GM18520 (cell line): Measurements from ENCODE around the gene CTBP1.

Experiments used
- ATAC-seq: cut with Tn5 transposase; IDR thresholded peaks from one replicate; pipeline ENCODE4 v1.9.1; 2021; ENCODE audit not compliant: unreplicated experiment

CTBP1 gene

DNA sequence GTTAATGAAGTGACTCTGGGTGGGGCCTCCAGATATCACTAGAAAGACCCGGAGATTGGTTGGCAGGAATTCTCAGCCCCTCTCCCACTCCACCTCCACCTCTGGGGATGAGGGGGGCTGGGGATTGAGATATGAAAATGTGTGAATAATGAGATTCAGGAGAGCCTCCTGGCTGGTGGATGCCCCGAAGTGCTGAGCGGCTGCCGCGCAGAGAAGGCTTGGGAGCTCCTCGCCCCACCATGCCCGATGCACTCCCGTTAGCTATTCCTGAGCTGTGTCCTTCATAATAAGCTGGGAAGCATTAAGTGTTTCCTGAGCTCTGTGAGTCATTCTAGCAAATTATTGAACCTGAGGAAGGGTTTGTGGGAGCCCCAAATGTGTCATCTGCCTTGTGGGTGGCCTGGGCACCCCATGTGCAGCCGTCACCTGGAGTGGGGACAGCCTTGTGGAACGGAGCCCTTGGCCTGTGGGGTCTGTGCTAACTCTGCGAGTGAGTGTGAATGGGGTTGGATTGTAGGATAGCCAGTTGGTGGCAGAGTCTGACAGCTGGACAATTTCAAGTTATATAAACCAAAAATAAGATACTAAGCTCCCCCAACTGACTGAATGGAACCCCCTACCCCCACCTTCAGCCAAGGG, 36.3 kb upstream of the CTBP1 start:
- ATAC-seq, result no peak

DNA sequence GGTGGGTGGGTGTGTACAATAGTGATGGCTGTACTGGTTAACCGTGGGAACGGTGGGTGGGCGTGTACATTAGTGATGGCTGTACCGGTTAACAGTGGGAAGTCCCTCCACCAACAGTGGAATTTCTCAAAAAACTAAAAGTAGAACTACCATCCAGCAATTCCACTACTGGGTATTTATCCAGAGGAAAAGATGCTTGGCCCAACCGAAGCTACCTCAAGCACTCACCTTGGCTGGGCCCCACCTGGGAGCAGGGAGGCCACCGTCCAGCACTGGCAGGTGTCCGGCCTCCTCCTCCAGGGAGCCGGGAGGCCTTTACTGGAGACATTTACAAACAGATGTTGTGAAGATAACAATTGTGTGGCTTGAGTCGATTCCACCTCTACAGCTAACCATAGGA, 34.8 kb upstream of the CTBP1 start:
- no peak for ATAC-seq

DNA sequence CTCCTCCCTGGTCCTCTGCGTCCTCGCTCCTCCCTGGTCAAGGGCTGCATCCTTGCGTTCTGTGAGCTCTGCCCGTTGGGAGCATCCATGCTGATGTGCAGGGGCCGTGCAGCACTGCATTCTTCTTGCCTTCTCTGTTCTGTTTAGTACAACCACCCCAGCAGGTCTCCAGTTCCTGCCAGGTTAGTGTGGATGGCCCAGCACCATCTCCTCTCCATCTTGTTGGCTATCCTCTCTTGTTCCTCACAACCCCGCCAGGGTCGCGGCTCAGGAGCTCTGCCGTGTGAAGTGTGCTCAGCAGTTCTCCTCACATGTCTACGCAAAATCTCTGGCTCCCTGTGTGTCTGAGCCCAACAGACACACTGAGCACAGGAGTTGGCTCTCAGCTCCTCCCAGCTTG, 30.3 kb upstream of the CTBP1 start:
- no peak for ATAC-seq

DNA sequence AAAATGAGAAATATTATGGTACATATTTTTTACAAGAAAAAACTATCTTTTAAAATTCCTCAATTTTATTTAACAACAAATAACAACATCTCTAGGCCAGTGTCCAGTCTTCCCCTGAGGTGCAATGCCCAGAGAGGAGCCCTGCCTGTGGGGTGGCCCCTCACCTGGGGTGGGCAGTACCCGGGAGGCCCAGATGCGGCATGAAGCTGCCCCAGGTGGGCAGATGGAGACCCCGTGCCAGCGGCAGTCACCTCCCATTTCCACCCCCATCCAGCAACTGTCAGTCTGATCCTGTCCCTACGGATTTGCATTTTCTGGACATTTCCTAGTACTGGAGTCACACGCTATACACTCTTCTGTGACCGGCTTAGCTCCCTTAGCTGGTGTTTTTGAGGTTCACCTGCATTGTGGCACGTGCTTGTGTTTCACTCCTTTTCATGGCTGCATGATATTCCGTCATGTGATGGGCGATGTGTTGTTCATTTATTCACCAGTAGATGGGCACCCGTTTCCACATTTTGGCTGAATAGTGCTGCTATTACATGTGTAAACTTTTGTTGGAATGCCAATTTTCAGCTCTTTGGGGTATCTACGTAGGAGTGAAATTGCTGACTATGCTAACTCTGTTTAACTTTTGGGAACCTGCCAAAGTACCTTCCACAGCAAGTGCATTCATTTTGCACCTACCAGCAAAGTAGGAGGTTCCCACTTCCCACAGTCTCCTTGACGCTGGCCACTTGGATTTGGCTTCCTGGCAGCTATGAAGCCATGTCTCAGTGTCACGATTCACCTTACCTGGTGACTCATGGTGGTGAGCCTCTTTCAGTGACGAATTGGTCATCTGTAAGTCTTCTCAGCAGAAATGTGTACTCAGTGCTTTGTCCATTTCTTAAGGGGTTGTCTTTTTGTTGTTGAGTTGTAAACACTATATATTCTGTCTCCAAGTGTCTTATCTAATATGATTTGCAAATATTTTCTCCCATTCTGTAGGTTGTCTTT, 29.0 kb upstream of the CTBP1 start:
- no peak for ATAC-seq

DNA sequence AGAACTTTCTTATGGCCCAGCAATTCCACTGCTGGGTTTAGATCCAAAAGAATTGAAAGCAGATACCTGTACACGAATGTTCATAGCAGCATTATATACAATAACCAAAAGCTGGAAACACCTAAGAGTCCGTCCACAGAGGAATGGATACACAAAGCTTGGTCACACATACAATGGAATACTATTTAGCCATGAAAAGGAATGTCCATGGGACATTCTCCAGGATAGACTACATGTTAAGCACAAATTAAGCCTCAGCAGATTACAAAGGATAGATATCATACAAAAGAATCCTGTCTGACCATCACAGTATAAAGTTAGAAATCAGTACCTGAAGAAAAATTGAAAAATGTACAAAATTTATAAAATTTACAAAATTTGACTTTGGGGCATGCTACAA, 28.1 kb upstream of the CTBP1 start:
- no peak for ATAC-seq

- no peak for ATAC-seq
These were observed 25.9 kb upstream of the CTBP1 start for GRCh38 chr4:1274871-1275270.

DNA sequence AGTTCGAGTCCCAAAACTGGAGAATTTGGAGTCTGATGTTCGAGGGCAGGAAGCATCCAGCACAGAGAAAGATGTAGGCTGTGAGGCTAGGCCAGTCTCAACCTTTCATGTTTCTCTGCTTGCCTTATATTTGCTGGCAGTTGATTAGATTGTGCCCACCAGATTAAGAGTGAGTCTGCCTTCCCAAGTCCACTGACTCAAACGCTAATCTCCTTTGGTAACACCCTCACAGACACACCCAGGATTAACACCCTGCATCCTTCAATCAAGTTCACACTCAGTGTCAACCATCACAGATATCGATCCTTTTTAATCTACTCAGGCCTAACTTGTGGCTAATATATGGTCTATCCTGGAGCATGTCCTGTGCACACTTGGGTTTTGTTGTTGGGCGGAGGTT, 22.8 kb upstream of the CTBP1 start:
- ATAC-seq, result no peak

DNA sequence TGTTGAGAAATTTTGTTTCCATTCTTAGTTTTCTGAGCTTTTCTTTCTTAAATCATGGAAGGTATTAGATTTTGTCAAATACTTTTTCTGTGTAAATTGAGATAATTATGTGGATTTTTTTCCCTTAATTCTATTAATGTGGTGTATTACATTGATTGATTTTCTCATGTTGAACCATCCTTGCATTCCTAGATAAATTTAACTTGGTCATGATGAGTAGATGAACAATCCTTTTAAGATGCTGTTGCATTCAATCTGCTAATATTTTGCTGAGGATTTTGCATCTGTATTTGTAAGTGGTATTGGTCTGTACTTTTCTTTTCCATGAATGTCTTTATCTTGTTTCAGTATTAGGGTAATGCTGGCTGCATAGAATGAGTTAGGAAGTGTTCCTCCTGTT, 20.3 kb upstream of the CTBP1 start:
- no peak for ATAC-seq

DNA sequence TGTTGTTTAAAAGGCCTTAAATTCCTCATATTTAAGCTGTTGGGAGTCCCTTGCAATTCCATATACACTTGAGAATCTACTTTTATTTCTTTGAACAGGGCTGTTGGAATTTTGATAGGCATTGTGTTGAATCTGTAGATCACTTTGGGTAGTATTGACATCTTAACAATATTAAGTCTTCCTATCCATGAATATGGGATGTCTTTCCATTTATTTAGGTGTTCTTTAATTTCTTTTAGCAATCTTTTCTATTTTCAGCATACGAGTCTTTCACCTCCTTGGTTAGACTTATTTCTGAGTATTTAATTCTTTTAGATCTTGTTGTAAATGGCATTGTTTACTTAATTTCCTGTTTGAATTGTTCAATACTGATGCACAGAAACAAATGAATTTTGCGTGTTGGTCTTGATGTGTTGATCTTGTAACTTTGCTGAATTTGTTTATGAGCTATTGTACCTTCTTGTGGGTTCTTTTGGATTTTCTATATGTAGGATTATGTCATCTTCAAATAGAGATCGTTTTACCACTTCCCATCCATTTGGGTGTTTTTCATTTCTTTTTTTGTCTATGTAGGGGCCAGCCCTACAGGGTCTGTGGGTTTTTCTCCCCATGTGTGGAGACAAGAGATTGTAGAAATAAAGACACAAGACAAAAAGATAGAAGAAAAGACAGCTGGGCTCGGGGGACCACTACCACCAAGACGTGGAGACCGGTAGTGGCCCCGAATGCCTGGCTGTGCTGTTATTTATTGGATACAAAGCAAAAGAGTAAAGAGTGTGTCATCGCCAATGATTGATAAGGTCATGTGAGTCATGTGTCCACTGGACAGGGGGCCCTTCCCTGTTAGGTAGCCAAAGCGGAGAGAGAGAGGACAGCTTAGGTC, 18.2 kb upstream of the CTBP1 start:
- peak; percentile 17 for ATAC-seq

DNA sequence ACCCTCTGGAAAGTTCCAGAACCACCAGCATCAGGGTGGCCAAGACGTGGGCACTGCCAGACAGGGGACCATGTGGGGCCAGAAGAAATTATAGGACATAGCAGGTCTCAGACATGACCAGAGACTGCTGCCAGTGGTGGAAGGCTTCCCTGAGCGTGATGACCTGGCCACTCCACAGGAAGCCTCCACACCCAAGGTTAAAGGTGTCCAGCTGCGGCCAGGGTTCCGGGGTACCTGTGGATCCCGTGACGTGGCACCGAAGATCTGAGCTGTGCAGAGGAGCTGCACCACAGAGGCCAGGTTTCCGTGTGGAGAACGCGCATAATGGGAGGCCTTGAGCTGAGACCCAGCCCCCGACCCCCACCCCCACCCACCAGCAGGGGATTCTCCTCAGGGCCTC, 16.4 kb upstream of the CTBP1 start:
- ATAC-seq, result no peak

DNA sequence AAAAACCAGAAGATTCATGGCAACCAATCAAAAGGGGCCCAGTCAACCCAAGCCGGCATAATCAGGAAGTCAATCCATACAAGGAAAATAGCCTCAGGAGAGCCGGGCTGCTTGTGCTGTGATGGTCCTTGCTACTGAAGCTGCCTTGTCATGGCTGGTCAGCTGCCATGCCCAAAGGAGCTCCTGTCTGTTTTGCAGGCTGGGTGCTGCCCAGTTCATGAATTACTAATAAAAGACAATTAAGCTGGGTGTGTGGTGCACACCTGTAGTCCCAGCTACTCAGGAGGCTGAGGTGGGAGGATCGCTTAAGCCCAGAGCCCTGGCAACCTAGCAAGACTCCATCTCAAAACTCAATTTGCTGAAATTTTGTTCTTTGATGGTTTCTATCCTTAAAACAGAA, 16.0 kb upstream of the CTBP1 start:
- ATAC-seq, result no peak

DNA sequence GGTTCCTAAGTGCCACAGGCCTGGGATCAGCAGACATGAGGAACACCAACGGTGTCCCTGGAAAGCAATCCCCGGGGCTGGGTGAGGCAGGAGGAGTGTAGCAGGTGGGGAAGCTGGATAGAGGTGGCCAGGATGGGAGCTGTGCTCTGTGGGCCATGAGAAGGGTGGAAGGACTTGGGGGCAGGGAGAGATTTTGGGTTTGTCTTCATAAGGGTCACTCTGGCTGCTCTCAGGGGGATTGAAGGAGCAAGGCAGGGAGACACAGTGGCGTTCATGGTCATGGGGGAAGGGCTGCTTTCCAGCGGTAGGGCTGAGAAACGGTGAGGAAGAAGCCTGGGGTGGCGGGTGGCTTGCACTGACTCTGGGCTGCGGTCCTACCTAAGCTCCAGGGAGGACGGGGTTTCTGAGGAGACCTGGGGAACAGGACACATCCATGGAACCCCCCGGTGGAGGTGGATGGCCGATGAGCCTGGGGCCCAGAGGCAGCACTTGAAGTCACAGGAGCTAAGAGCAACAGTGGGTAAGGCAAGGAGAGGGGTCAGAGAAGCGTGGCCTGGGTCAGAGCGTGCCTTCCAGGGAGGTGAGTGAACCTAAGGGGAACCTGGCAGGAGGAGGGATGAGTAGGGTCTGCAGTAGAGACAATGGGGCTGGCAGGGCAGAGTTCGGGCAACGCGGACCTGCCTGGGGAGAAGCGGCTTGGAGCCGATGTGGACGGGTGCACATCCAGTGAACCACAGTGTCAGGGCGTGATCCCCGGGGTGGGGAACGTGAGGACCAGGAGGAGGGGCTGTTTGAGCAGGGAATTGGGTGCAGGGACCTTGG, 12.4 kb upstream of the CTBP1 start:
- ATAC-seq, result no peak

- no peak for ATAC-seq
These were observed 11.6 kb upstream of the CTBP1 start for GRCh38 chr4:1260418-1261106.

GRCh38 chr4:1259966-1260365, 11.0 kb upstream of the CTBP1 start:
- ATAC-seq, result no peak

GRCh38 chr4:1258457-1258856, 9.5 kb upstream of the CTBP1 start:
- ATAC-seq, result no peak

DNA sequence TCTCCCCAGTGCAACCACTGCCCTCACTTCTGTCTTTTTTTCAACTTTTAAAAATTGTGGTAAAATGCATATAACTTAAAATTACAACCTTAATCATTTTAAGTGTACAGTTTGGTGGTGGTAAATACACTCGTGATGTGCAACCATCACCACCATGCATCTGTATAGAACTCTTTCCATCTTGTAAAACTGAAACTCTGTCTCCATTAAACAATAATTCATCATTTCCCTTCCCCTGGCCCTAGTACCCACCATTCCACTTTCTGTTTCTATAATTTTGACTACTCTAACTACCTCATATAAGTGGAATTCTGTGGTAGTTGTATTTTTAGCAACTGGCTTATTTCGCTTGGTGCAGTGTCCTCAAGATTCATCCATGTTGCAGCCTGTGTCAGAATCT, 6.8 kb upstream of the CTBP1 start:
- no peak for ATAC-seq

DNA sequence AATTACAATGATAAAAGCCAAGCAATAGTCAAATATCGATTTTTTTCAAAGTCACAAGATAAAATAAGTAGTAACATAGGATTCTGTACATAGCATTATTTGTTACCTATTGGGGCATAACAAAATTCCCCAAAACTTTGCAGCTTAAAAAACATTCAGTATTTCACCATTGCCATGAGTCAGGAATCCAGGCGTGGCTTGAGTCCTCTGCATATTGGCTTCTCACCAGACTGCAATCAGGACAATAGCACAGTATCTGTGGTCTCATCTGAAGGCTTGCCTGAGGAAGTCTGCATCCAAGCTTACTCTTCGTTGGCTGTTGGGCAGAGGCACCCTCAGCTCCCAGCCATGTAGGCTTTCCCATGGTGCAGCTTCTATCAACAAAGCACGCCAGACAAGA, 6.2 kb upstream of the CTBP1 start:
- ATAC-seq, result no peak

GRCh38 chr4:1253831-1254230, 4.9 kb upstream of the CTBP1 start:
- no peak for ATAC-seq

- ATAC-seq, result no peak
These were observed 4.1 kb upstream of the CTBP1 start for GRCh38 chr4:1252928-1253492.

DNA sequence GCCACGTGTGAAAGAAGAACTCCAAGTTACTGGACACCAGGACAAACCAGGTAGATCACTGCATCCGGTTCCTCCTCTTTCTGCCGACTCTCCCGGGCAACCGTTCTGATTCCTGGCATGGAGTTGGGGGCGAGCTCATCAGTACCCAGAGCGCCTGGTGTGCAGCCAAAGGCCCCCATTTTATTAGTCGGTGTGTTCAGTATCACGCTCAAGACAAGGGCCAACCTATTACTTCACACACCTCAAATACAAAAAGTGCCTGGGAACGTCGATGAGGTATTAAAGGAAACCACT, 2.8 kb upstream of the CTBP1 start:
- no peak for ATAC-seq
